ENCODE data around the gene PARD3.

PARD3 gene

DNA sequence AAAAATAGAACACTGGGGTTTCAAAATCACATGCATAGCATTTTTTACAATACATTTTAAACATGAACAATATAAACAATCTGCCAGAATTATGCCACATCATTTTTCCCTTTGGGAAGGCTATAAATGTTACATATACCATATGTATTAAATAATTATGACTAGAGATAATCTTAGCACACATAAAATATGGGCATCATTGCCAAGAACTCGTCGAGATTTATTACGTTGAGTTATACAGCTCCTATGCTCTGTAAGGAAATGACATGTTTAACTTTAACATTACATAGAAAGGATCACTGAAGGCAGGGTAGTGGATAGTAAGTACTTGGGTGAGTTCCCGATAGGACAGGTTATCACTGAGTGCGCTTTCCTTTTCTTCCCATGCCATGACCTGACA is 267.8 kb downstream of the PARD3 start:
- DNase-seq (ENCODE audit: low read depth) = no peak
- H3K4me3 ChIP-seq (ENCODE audit: low read depth, low read length) = no peak overlapping the region
- in situ Hi-C loops (cut with HindIII; ENCODE audit: low sequenced_read_pairs) = no loop called here
- TF ChIP-seq, protein P1, sequence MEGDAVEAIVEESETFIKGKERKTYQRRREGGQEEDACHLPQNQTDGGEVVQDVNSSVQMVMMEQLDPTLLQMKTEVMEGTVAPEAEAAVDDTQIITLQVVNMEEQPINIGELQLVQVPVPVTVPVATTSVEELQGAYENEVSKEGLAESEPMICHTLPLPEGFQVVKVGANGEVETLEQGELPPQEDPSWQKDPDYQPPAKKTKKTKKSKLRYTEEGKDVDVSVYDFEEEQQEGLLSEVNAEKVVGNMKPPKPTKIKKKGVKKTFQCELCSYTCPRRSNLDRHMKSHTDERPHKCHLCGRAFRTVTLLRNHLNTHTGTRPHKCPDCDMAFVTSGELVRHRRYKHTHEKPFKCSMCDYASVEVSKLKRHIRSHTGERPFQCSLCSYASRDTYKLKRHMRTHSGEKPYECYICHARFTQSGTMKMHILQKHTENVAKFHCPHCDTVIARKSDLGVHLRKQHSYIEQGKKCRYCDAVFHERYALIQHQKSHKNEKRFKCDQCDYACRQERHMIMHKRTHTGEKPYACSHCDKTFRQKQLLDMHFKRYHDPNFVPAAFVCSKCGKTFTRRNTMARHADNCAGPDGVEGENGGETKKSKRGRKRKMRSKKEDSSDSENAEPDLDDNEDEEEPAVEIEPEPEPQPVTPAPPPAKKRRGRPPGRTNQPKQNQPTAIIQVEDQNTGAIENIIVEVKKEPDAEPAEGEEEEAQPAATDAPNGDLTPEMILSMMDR (IDR thresholded peaks at IDR 0.05; ENCODE audit: low read depth, low read length, missing control alignments) = no peak

DNA sequence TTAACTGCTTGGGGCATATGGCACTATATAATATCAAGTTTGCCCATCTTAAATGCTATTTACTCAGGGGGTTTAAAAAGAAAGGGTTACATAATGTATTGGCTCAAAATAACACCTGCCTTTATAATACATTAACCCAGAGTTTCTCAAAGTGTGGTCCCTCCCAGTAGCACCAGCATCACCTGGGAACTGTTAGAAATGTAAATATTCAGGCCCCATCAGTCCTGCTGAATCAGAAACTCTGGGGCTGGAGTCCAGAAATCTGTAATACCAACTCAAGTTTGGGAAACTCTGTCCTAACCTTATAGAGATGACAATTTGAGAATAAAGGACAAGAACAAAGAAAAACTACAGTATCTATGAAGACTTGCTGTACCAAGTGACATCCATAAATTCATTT is 270.7 kb downstream of the PARD3 start:
- no peak for DNase-seq (ENCODE audit: low read depth)
- TF ChIP-seq, protein P1 (IDR thresholded peaks at IDR 0.05; ENCODE audit: low read depth, low read length, missing control alignments) = no peak
- in situ Hi-C loops (cut with HindIII; ENCODE audit: low sequenced_read_pairs) = no loop called here
- H3K4me3 ChIP-seq (ENCODE audit: low read depth, low read length) = no peak overlapping the region

DNA sequence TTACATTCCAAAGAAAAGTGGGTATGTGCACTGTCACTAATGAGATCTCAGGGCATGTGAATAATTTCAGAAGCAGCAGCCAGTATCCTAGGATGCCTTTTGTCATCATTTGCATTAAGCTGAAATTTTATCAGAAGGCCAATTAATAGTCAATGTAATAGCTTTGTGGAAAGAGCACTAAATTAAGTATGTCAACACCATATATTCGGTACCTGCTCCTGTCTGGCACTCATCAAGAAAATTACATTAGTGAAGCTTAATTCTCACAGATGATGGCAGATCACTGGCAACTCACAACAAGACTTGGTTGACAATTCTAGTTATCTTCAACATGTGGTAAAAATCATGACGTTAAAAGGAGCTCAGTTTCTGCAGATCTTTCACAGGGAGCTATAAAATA is 271.4 kb downstream of the PARD3 start:
- TF ChIP-seq, protein P1 (IDR thresholded peaks at IDR 0.05; ENCODE audit: low read depth, low read length, missing control alignments) = no peak
- in situ Hi-C loops (cut with HindIII; ENCODE audit: low sequenced_read_pairs) = no loop called here
- no peak for DNase-seq (ENCODE audit: low read depth)
- H3K4me3 ChIP-seq (ENCODE audit: low read depth, low read length) = no peak overlapping the region

DNA sequence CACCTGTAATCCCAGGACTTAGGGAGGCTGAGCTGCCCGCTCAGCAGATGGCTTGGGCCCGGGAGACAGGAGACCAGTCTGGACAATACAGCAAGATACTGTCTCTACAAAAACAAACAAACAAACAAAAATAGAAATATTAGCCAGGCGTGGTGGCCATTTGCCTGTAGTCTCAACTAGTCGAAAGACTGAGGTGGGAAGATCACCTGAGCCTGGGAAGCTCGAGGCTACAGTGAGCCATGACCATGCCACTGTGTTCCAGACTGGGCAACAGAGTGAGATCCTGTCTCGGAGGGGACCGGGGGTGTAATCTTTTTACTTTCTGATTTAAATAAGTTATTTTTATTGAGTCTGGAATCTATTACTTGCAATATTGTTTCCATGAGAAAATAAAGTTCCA is 274.6 kb downstream of the PARD3 start:
- in situ Hi-C loops (cut with HindIII; ENCODE audit: low sequenced_read_pairs) = no loop called here
- TF ChIP-seq, protein P1 (IDR thresholded peaks at IDR 0.05; ENCODE audit: low read depth, low read length, missing control alignments) = no peak
- DNase-seq (ENCODE audit: low read depth) = no peak
- no peak overlapping the region for H3K4me3 ChIP-seq (ENCODE audit: low read depth, low read length)

DNA sequence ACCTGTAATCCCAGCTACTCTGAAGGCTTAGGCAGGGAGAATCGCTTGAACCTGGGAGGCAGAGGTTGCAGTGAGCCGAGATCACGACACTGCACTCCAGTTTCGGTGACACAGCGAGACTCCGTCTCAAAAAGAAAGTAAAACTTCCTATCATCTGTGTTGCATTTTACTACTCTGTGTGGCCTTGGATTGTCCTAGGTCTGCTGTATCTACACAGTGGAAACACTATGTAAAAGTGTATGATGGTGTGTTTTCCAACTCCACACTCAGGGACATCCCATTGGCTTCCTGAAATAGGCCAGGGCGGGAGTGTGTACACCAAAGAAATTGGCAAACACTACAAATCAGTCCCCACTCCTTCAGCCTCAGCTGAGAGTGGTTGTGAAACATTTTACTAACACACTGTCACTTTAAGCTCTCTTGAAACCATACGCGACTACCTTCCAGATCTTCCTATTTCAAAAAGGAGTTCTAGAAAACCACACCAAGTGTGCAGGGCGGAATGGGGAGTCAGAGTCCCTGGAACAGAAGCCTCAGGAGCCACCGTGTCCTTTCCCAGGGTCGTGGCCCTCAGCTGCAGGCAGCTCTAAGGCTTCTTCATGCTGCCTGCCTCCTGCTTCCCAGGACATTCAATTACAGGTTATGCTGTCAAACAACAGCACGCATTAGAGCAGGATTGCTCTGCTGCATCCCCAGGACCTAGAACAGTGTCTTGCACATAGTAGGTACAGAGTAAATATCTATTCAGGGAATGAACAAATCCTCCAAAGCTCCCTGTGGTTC is 275.4 kb downstream of the PARD3 start:
- H3K4me3 ChIP-seq (ENCODE audit: low read depth, low read length) = no peak overlapping the region
- in situ Hi-C loops (cut with HindIII; ENCODE audit: low sequenced_read_pairs) = no loop called here
- TF ChIP-seq, protein P1 (IDR thresholded peaks at IDR 0.05; ENCODE audit: low read depth, low read length, missing control alignments) = no peak
- no peak for DNase-seq (ENCODE audit: low read depth)

DNA sequence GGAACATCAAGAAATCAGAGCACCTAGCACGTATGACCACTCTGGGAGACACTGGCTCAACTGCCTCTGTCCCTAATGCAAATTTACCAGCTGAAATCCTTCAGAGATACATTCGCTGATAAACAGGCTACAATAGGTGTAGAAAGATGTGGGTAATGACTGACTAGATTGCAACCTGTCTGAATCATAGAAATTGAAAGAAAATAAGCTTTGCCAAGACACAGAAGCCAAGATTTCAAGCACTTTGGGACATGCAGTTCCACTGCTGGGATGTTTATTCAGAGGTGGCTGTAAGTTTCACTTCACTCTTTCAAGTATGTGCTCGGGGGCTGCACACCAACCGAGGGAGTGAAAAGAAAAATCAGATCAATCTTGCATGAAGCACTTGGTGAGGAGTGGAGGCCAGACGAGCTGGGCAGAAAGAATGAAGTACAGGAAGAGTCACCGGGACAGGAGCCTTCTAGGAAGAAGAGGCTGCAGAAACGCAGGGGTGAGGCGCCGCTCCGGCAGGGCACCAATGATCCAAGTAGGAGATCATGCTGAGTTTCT is 276.7 kb downstream of the PARD3 start:
- DNase-seq (ENCODE audit: low read depth) = no peak
- H3K4me3 ChIP-seq (ENCODE audit: low read depth, low read length) = peak overlapping the region; percentile 0
- in situ Hi-C loops (cut with HindIII; ENCODE audit: low sequenced_read_pairs) = no loop called here
- TF ChIP-seq, protein P1 (IDR thresholded peaks at IDR 0.05; ENCODE audit: low read depth, low read length, missing control alignments) = no peak
